ENCODE results near the gene HLA-DMB.

DNA sequence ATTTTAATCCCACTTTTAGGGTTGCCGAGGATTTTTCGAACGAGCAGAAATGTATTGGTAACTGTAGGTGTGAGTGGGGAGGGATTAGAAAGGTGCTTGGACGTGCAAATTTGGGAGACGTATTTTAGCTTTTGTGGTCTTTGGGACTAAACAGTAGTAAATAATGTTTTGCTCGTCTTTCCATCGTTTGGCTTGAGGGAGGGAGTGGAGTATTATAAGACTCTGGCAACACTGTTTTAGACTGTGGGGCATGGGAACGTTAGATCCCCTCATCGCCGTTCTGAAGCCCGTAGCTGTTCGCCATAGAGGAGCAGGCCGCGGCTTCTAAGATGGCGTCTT lies 30.4 kb upstream of the HLA-DMB start:
- TF ChIP-seq, protein P1, sequence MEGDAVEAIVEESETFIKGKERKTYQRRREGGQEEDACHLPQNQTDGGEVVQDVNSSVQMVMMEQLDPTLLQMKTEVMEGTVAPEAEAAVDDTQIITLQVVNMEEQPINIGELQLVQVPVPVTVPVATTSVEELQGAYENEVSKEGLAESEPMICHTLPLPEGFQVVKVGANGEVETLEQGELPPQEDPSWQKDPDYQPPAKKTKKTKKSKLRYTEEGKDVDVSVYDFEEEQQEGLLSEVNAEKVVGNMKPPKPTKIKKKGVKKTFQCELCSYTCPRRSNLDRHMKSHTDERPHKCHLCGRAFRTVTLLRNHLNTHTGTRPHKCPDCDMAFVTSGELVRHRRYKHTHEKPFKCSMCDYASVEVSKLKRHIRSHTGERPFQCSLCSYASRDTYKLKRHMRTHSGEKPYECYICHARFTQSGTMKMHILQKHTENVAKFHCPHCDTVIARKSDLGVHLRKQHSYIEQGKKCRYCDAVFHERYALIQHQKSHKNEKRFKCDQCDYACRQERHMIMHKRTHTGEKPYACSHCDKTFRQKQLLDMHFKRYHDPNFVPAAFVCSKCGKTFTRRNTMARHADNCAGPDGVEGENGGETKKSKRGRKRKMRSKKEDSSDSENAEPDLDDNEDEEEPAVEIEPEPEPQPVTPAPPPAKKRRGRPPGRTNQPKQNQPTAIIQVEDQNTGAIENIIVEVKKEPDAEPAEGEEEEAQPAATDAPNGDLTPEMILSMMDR (IDR thresholded peaks at IDR 0.05) = no peak
- TF ChIP-seq POLR2A (IDR thresholded peaks at IDR 0.05) = no peak
- no peak for TF ChIP-seq POLR2AphosphoS5 (IDR thresholded peaks at IDR 0.05)
